ENCODE data around the gene INSC.

The INSC gene

GRCh38 chr11:15123849-15124248 is 9.1 kb downstream of the INSC start:
- ATAC-seq, result no peak
- TF ChIP-seq CSDC2 (CRISPR knock-in tag; IDR thresholded peaks at IDR 0.05) (no peak), TCF4 (CRISPR knock-in tag; IDR thresholded peaks at IDR 0.05; ENCODE audit: borderline replicate concordance) (no peak), PPARA (CRISPR knock-in tag; IDR thresholded peaks at IDR 0.05; ENCODE audit: borderline replicate concordance) (no peak), ZFP3 (CRISPR knock-in tag; IDR thresholded peaks at IDR 0.05) (no peak), OSR1 (CRISPR knock-in tag; IDR thresholded peaks at IDR 0.05) (no peak), POU6F1 (CRISPR knock-in tag; IDR thresholded peaks at IDR 0.05; ENCODE audit: borderline replicate concordance, low read depth) (no peak), RARB (CRISPR knock-in tag; IDR thresholded peaks at IDR 0.05) (no peak), ISL1 (CRISPR knock-in tag; IDR thresholded peaks at IDR 0.05) (no peak), TOX (CRISPR knock-in tag; IDR thresholded peaks at IDR 0.05; ENCODE audit: borderline replicate concordance) (no peak), GLIS3 (CRISPR knock-in tag; IDR thresholded peaks at IDR 0.05) (no peak), ARNTL (CRISPR knock-in tag; IDR thresholded peaks at IDR 0.05; ENCODE audit: borderline replicate concordance, low read depth) (no peak), BACH2 (CRISPR knock-in tag; IDR thresholded peaks at IDR 0.05; ENCODE audit: borderline replicate concordance) (no peak), ZNF8 (CRISPR knock-in tag; IDR thresholded peaks at IDR 0.05) (no peak)

- no peak for TF ChIP-seq ZC3H10 (CRISPR knock-in tag; IDR thresholded peaks at IDR 0.05)
- TF ChIP-seq, protein P1, sequence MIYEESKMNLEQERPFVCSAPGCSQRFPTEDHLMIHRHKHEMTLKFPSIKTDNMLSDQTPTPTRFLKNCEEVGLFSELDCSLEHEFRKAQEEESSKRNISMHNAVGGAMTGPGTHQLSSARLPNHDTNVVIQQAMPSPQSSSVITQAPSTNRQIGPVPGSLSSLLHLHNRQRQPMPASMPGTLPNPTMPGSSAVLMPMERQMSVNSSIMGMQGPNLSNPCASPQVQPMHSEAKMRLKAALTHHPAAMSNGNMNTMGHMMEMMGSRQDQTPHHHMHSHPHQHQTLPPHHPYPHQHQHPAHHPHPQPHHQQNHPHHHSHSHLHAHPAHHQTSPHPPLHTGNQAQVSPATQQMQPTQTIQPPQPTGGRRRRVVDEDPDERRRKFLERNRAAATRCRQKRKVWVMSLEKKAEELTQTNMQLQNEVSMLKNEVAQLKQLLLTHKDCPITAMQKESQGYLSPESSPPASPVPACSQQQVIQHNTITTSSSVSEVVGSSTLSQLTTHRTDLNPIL (CRISPR knock-in tag; IDR thresholded peaks at IDR 0.05; ENCODE audit: low read depth), result no peak
- no peak for TF ChIP-seq SNAI2 (CRISPR knock-in tag; IDR thresholded peaks at IDR 0.05)
- TF ChIP-seq ISL1 (CRISPR knock-in tag; IDR thresholded peaks at IDR 0.05), result no peak
- TF ChIP-seq ZNF70 (CRISPR knock-in tag; IDR thresholded peaks at IDR 0.05), result no peak
- no peak for TF ChIP-seq GLIS3 (CRISPR knock-in tag; IDR thresholded peaks at IDR 0.05)
- TF ChIP-seq ZFP3 (CRISPR knock-in tag; IDR thresholded peaks at IDR 0.05), result no peak
- no peak for TF ChIP-seq ZFP30 (CRISPR knock-in tag; IDR thresholded peaks at IDR 0.05)
- no peak for ATAC-seq
These were observed 9.8 kb downstream of the INSC start for GRCh38 chr11:15124528-15124927.

- TF ChIP-seq ZC3H10 (CRISPR knock-in tag; IDR thresholded peaks at IDR 0.05) (no peak), CSDC2 (CRISPR knock-in tag; IDR thresholded peaks at IDR 0.05) (no peak), ZNF565 (CRISPR knock-in tag; conservative IDR thresholded peaks at IDR 0.05; ENCODE audit: low read depth) (no peak), ZNF70 (CRISPR knock-in tag; IDR thresholded peaks at IDR 0.05) (no peak), GLIS3 (CRISPR knock-in tag; IDR thresholded peaks at IDR 0.05) (no peak), POU6F1 (CRISPR knock-in tag; IDR thresholded peaks at IDR 0.05; ENCODE audit: borderline replicate concordance, low read depth) (no peak), TOX (CRISPR knock-in tag; IDR thresholded peaks at IDR 0.05; ENCODE audit: borderline replicate concordance) (no peak), PPARA (CRISPR knock-in tag; IDR thresholded peaks at IDR 0.05; ENCODE audit: borderline replicate concordance) (no peak), RARB (CRISPR knock-in tag; IDR thresholded peaks at IDR 0.05) (no peak), BACH2 (CRISPR knock-in tag; IDR thresholded peaks at IDR 0.05; ENCODE audit: borderline replicate concordance) (no peak), ZNF8 (CRISPR knock-in tag; IDR thresholded peaks at IDR 0.05) (no peak), ISL1 (CRISPR knock-in tag; IDR thresholded peaks at IDR 0.05) (no peak), OSR1 (CRISPR knock-in tag; IDR thresholded peaks at IDR 0.05) (no peak), CSRNP3 (CRISPR knock-in tag; IDR thresholded peaks at IDR 0.05) (no peak), ZFP3 (CRISPR knock-in tag; IDR thresholded peaks at IDR 0.05) (no peak), TCF4 (CRISPR knock-in tag; IDR thresholded peaks at IDR 0.05; ENCODE audit: borderline replicate concordance) (no peak), ARNTL (CRISPR knock-in tag; IDR thresholded peaks at IDR 0.05; ENCODE audit: borderline replicate concordance, low read depth) (no peak)
- TF ChIP-seq, protein P1 (CRISPR knock-in tag; IDR thresholded peaks at IDR 0.05; ENCODE audit: low read depth), result no peak
- TF ChIP-seq, protein P2, sequence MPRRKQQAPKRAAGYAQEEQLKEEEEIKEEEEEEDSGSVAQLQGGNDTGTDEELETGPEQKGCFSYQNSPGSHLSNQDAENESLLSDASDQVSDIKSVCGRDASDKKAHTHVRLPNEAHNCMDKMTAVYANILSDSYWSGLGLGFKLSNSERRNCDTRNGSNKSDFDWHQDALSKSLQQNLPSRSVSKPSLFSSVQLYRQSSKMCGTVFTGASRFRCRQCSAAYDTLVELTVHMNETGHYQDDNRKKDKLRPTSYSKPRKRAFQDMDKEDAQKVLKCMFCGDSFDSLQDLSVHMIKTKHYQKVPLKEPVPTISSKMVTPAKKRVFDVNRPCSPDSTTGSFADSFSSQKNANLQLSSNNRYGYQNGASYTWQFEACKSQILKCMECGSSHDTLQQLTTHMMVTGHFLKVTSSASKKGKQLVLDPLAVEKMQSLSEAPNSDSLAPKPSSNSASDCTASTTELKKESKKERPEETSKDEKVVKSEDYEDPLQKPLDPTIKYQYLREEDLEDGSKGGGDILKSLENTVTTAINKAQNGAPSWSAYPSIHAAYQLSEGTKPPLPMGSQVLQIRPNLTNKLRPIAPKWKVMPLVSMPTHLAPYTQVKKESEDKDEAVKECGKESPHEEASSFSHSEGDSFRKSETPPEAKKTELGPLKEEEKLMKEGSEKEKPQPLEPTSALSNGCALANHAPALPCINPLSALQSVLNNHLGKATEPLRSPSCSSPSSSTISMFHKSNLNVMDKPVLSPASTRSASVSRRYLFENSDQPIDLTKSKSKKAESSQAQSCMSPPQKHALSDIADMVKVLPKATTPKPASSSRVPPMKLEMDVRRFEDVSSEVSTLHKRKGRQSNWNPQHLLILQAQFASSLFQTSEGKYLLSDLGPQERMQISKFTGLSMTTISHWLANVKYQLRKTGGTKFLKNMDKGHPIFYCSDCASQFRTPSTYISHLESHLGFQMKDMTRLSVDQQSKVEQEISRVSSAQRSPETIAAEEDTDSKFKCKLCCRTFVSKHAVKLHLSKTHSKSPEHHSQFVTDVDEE (CRISPR knock-in tag; IDR thresholded peaks at IDR 0.05), result no peak
- TF ChIP-seq, protein P3, sequence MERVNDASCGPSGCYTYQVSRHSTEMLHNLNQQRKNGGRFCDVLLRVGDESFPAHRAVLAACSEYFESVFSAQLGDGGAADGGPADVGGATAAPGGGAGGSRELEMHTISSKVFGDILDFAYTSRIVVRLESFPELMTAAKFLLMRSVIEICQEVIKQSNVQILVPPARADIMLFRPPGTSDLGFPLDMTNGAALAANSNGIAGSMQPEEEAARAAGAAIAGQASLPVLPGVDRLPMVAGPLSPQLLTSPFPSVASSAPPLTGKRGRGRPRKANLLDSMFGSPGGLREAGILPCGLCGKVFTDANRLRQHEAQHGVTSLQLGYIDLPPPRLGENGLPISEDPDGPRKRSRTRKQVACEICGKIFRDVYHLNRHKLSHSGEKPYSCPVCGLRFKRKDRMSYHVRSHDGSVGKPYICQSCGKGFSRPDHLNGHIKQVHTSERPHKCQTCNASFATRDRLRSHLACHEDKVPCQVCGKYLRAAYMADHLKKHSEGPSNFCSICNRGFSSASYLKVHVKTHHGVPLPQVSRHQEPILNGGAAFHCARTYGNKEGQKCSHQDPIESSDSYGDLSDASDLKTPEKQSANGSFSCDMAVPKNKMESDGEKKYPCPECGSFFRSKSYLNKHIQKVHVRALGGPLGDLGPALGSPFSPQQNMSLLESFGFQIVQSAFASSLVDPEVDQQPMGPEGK (CRISPR knock-in tag; IDR thresholded peaks at IDR 0.05; ENCODE audit: borderline replicate concordance), result no peak
- ATAC-seq, result no peak
These were observed 12.6 kb downstream of the INSC start for GRCh38 chr11:15127341-15127740.
